Activated naive CD4-positive, alpha-beta T cell treated with Interleukin-2 at 50 U/mL for 16 hours (primary cell): Measurements from ENCODE around the gene ALPP.
"Not testable (repeated sequence)": the region's sequence is repeated elsewhere in the genome, so short reads cannot be mapped to it uniquely, and the experiment has no call there.

Experiments used
- DNase-seq: peaks from one replicate; pipeline ENCODE4 v3.0.0-alpha.2; 2020

The ALPP gene

DNA sequence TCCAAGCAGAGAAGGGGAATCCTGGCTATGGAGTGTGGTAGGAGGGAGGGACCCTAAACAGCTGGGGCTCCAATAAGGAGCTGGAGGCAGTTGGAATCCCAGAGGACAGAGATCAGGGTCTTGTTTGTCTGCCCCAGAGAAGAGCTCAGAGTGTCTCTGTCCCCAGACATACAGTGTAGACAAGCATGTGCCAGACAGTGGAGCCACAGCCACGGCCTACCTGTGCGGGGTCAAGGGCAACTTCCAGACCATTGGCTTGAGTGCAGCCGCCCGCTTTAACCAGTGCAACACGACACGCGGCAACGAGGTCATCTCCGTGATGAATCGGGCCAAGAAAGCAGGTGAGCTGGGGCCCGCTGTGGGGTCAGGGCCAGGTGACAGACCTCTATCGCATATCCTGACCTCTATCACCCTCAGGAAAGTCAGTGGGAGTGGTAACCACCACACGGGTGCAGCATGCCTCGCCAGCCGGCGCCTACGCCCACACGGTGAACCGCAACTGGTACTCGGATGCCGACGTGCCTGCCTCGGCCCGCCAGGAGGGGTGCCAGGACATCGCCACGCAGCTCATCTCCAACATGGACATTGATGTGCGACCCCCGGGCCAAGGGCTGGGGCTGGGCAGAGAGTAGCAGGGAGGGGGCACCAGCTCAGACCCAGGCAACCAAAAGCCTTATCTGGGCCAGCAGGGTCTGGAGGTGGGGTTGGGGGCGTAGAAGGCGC, 29.0 kb downstream of the ALPP start:
- DNase-seq, result not testable (repeated sequence)

DNA sequence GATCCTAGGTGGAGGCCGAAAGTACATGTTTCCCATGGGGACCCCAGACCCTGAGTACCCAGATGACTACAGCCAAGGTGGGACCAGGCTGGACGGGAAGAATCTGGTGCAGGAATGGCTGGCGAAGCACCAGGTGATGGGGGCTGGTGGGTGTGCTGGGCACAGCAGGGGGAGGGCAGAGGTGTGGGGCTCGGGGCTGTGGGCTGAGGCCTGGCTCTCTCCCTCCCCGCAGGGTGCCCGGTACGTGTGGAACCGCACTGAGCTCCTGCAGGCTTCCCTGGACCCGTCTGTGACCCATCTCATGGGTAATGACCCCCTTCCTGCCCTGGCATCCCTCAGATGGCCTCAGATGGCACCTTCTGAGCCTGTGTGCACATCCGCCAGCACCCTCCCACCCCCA, 29.7 kb downstream of the ALPP start:
- DNase-seq, result not testable (repeated sequence)

DNA sequence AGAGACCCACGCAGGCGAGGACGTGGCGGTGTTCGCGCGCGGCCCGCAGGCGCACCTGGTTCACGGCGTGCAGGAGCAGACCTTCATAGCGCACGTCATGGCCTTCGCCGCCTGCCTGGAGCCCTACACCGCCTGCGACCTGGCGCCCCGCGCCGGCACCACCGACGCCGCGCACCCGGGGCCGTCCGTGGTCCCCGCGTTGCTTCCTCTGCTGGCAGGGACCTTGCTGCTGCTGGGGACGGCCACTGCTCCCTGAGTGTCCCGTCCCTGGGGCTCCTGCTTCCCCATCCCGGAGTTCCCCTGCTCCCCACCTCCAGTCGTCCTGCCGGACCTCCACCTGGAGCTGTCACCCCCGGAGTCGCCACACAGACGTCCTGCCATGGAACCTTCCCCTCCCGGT, 31.1 kb downstream of the ALPP start:
- not testable (repeated sequence) for DNase-seq

DNA sequence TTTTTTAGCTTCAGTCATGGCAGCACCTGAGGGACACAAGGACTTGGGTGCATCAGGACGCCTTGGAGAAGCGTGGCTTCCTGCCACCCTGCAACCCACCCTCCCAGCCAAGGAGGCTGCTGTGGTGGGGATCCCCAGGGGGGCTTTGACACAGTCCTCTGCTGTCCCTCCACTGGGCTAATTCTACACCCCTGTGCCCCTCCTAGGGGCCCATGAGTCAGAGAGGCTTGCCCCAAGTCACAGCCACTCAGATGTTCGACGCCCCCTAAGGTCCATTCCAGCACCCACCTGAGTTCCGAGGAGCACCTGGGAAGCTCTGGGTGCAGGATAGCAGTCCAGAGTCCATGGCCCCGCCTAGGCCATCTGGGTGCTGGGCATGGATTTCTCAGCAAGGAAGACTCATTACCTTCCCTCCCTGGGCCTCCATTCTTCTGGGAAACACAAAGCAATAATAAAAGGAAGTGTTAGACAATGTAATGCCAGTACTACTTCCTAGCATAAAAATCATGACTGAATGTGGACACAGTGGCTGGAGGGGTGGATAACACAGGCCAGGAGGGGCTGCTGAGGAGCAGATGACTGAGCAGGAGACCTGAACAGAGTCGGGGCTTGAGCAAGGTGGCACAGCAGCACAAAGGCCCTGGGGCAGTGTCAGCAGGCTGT, 31.8 kb downstream of the ALPP start:
- no peak for DNase-seq

DNA sequence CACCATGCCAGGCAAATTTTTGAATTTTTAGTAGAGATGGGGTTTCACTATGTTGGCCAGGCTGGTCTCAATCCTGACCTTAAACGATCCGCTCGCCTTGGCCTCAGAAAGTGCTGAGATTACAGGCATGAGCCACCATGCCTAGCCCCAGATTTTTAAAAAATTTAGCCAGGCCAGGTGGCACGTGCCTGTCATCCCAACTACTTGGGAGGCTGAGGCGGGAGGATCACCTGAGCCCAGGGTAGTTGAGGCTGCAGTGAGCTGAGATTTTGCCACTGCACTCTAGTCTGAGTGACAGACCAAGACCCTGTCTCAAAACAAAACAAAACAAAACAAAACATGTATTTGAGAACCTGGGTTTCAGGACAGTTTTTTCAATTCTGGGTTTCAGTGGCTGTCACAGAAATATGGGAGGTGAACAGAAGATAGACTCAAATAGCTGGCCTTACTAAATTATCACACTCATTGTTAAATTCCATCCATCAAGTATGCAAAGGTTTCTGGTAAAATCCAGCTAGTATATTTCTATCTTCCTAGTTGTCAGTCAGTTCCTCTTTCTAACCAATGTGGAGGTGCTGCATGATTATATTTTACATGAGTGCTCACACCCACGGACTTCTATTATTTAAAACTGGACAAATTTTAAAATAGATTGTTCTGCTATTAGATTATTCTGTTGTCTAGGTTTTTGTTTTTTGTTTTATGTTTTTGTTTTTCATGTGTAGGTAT, 33.5 kb downstream of the ALPP start:
- DNase-seq, result no peak

DNA sequence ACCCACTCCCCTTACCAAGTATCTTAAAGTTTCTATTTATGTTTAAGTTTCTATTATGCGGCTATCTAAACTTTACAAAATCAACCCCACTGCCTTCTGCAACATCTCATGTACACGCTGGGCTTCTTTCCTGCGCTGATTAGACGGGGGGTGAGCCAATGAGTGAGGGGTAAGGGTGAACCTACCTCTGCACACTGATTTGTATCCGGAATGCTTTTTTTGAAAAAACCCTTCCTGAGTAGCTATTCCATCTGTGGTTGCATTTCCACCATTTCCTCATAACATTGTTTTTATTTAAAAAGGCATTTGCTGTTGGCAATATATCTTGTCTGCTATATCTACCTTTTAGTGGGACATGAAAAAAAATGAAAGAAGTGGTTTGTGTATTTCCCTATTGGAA, 34.4 kb downstream of the ALPP start:
- DNase-seq, result no peak

DNA sequence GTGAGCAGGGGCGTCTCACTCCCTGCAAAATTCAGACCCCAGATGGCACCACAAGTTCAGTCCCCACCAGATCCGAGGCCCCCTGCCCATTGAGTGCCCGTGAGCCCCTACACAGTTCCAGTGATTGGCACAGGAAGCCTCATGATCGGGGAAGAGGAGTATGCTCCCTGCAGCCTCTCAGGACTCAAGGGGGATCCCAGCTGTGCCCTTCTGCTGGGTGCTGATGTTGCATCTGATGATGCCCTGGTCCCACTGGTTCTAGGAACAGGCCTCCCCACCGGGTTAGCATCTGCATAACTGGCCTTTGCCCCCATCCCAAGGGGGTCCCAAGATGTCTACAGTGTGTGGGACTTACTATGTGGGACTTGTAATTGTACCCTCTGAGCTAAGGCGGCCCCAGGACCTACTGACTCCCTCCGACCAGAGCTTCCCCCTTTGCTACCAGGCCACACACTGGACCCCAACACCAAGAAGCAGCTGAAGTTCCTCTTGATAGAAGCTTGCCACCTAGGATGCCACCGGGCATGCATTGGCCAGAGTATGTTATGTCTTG, 36.7 kb downstream of the ALPP start:
- DNase-seq, result no peak

DNA sequence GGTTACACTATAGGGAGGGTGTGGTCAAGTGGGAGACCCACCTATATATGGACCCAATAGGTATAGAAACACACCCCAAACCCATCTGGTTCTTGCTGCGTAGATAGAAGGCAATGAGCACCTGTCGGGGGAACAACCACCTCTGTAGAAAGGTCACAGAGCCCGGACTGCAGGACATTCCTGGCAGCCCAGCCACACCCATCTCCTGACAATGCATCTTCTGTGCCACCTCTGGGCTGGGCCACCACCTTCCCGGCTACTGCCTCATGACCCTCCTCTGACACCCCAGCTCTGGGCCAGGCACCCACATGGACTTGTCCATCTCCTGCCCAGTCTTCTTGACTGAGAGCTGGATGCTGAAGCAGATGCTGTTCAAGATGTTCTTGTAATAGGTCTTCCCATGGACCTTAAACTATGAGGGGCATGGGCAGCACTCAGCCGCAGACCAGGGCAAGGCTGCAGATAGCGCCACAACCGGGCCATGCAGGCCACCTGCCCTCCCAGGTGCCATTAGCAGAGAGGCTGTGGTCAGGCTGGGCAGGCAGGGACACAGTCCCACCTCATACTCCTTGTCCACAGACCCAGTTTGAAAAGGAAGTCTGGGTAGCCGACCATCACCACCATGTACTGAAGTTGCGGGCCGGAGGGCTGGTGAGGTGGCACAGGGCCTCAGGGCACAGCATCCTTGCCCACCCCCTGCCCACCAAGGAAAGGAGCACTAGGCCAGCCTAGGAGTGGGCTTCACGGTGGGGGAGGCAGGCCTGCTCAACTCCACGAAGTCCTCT, 37.4 kb downstream of the ALPP start:
- DNase-seq, result no peak

DNA sequence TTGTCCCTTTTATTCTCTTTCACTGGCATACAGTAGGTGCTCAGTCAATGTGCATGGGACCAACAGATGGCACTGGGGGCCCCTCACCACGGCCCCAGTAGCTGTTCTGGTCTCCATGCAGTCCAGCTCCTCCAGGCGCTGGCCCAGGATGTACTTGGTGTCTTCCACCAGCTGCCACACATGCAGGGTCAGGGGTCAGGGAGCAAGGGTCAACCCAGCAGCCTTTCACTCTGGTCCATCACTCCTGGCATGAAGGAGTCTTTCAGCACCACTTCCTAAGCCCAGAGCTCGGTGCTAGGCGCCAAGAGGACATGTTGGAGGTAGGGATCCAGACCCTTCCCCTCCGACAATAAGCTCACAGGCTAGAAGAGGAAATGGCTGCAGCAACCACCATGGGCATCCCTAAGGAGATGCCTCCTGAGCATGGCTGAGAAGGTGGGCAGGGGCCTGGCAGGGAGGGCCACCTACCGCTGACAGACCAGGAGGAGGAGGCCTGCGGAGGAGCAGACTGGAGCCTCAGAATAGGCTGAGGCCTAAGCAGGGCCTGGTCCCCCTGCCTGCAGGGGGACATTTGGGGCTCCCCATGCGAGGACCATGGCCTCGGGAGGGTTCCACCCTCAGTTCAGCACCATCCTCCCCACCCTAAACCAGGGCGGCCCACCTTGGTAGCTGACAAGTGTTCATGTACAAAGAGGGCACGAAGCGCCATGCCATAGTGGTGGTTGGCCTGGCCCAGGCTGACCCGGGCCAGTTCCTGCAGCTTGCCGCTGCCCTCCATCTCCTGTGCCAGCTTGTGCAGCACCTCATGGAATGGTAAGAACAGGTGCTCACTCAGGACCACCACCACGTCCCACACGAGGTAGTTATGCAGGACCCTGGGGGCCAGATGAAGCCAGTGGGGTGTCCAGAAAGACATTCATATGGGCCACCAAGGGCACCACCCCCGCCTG, 38.2 kb downstream of the ALPP start:
- DNase-seq, result no peak

DNA sequence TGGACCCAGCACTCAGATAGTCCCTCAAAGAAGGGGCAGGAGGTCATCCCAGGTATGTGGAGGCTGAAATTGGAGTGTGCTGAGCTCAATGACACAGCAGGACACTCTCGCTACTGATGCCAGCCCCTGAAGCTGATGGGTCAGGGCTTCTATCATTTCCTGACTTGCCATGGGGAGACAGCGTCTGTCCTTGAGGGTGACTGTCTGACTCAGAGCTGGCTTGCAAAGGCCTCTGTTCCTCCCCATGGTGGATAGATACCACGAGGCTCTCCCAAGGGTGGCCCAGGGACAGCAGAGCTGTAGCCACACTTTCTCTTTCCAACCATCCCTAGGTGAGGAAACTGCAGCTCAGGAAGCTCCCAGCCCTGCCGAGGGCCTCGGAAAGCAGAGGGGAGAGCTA, 38.9 kb downstream of the ALPP start:
- no peak for DNase-seq

DNA sequence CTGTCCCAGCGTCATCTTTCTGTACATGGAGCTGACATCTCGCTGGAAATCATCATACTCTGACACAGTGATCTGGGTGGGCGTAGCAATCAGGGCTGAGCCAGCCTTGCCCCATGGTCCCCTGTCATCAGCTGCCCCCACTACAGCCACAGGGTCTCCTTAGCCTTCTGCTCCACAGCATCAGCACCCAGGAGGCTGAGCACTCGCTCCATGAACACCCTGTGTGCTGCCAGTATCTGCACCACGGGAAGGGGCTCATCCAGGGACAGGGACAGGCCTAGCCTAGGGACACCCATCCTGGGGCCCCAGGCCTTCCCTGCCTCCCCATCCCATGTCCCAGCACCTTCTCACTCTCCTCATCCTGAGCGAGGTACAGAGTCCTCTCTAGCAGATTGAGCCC, 39.5 kb downstream of the ALPP start:
- no peak for DNase-seq

DNA sequence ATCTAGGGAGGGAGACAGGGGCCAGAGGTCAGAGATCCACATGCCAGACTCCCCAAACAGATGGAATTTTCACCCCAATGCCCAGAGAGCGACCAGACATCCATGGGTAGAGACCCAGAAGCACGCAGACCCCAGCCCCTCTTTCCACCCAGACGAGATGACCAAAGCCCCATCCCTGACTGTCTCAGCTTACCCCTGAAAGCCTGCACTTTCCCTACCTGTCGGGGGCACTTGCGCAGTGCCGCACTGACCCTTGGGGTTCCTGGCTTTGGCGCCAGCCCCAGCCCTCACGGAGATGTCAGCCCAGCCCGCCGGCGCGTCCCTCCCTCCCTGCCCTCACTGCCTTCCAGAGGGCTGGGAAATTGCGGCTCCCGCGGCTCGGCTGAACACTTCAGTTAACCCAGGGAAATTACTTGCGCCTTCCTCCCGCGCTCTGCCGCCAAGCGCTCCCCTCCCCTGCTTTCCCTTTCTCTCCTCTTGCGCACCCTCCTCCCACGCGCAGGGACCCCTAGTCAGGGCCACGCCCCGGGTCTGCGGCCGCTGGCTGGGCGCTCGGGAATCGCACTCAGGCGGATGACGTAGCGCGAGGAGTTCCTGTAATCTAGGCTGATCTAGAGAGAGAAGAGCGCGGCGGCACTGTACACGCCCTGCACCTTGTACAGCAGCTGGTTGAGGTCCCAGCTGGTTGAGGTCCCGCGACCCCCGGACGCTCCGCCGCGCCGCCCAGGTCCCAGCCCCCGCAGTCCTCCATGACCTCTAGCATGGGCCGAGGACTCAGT, 40.1 kb downstream of the ALPP start:
- DNase-seq, result no peak

DNA sequence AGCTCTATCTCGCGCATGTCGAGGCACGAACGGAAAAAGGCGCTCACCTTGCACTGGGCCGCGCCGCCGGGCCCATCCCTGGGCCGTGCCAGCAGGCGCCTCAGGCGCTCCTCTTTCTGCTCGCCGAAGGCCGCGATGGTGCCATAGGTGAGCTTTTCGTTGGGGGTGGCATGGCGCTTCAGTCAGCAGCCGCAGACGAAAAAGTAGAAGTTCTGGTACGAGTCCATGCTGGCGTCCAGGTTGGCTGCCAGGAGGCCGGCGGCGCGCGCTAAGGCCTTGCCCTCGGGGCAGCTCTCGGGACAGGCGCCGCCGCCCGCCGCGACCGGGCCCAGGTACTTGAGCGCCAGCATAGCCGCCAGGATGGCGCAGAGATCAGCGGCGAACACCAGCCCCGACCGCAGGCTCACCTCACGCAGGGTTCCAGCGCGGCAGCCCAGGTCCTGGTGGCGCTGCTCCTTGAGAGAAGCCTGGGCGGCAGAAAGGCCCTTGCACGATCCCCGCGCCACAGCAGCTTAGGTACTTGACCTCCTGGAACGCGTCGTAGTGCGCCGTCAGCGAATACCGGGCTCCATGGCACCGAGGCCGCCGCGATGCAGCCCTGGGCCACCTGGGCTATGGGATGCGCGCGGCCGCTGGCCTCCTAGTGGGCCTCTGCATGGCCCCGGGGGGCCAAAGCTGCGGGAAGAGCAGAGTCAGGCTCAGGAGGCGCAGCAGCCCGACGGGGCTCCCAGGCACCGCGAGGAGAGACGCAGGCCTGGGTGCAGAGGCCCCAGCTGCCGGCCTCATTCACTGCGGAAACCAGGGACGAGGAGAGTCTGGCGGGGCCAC, 40.9 kb downstream of the ALPP start:
- no peak for DNase-seq

DNA sequence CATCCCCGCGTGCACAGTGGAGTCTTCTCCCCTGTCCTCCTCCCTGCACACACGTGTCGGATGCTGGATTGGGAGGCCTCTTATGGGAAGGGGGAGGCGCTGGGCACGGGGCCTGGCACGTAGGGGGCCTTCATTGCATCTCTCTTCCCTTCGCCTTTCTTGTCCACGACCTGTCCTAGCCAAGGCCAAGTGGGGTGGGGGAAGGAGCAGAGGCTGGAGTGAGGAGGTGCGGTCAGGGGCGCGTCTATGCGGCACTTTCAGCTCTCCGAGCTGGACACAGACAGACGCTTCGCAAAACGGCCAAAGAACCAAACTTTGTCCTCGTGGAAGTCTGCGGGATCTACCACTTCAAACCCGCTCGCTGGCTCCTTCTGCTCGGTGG, 41.5 kb downstream of the ALPP start:
- DNase-seq, result no peak

DNA sequence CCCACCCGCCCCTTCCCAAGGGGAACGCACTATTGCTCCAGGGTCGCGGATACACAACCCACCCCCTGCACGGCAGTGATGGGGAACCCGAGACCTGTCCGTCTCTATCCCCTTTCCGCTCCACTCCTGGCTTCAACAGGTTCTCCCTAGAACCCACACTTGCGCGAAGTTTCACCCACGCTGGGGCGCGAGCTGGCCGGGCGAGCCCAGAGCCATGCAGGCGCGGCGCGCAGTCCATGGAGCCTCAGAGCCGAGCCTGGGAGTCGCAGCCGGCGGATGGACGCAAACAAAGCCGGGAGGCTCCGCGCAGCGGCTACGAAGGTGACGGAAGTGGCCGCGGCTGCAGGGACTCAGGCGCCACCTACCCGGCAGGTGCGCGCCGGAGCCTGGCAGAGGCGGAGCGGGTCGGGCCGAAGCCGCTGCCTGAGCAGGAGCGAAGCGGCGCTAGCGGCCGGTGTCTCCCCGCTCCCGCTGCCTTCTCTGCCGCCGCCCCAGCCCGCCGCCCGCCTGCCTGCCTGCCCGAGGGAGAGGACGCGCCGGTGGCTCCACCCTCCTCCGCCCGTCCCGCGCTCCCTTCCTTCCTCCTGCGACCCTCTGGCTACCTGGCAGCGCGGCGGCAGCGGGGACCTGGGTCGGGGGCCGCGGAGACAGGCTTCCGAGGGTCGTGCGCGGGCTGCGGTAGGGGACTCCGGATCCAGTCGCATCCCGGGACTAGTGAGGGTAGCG, 42.1 kb downstream of the ALPP start:
- no peak for DNase-seq

DNA sequence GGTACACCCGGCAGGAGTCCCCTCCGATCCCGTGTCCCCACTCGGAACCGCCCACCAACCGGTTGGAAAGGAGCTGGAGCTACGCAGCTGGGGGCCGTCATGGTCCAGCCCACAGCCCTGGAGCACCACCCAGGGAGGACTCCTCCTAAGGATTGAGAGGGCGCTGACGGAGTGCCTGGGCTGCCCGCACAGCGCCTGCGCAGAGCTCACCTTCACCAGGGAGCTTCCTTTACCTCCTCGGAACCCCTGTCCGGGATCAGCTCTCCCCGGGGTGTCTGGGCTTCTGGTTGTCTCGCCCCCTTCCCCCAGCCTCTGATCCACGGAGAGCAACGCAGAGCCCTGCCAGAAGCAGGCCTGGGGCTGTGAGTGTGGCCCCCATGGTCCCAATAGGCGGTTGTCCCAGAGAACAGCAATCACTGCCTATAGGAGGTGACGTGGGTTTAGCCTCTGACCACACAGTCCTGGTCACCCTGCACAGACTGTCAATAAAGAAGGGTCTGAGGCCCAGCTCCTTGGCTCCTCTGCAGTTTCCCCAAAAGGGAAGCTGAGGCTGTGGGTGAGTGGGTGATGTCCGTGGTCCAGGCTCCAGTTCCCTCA, 42.7 kb downstream of the ALPP start:
- DNase-seq, result no peak

DNA sequence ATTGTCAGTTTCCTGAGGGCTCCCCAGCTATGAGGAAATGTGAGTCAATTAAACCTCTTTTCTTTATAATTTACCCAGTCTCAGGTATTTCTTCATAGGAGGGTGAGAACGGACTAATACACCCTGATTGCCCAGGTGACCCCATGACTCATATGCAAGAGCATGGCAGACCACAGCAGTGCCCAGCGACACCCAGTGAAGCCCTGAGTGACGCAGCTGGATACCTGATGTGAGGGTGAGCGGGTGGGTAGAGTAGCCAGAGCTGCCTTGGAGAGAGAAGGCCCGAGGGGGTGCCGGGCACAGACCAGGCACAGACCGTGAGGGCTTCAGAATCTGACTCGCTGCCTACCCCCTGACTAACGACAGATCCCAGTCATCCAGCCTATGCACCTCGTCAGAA, 43.5 kb downstream of the ALPP start:
- DNase-seq, result no peak

DNA sequence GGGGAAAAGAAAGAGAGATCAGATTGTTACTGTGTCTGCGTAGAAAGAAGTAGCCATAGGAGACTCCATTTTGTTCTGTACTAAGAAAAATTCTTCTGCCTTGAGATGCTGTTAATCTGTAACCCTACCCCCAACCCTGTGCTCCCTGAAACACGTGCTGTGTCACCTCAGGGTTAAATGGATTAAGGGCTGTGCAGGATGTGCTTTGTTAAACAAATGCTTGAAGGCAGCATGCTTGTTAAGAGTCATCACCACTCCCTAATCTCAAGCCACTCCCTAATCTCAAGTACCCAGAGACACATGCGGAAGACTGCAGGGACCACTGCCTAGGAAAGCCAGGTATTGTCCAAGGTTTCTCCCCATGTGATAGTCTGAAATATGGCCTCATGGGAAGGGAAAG, 44.4 kb downstream of the ALPP start:
- not testable (repeated sequence) for DNase-seq

DNA sequence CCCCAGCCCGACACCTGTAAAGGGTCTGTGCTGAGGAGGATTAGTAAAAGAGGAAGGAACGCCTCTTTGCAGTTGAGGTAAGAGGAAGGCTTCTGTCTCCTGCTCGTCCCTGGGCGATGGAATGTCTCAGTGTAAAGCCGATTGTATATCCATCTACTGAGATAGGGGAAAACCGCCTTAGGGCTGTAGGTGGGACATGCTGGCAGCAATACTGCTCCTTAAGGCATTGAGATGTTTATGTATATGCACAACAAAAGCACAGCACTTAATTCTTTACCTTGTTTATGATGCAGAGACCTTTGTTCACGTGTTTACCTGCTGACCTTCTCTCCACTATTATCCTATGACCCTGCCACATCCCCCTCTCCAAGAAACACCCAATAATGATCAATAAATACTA, 44.9 kb downstream of the ALPP start:
- DNase-seq, result not testable (repeated sequence)
